ENCODE results near the gene NSF. TPM values are rescaled to one million over a fixed set of nuclear protein-coding genes. Genes with fewer than 3 reads are reported as not detected.

Gene NSF
- total RNA-seq, 3 donors from 2014 or later: 68.5 to 95.4 (median 69.3) TPM

DNA sequence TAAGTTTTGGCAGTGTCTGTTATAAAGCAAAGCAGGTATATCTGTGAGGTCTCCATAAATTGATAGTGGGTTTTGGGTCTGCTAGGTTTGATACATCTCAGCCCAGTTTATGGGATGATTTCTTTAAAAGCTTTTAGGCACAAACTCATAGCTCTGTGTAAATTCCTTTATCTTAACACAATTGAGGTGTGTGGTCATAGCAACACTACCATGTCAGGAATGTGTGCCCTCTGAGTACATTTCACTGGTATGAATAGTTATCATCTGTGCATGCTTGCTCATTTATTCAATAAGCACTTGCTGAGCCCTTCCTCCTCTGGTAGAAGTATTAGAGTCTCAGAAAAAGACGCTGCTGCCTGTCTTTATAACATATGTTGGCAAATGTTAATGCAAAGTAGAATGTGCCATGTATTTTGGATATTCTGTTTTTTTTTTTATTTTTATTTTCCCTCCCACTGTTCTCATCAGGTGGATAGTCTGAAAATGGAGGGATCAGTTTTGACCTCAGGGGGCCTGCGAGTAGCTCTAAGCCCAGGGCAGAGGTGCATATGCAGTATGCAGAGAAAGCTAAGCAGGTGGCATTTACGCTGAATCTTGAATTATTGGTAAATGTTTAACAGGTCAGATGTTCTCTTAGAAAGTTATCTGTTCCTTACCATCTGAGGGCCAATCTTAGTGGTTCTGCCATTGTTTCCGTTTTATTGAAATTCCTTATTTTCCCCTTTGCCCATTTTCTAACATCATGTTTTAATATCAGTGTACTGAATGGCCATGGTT, 137.3 kb downstream of the NSF start:
- H3K9me3 ChIP-seq: no peaks in the 10 kb centered on the region
- H3K4me3 ChIP-seq: no peak overlapping the region
- H3K4me1 ChIP-seq (ENCODE audit: low read depth): no peaks in the 10 kb centered on the region
- TF ChIP-seq, protein P1, sequence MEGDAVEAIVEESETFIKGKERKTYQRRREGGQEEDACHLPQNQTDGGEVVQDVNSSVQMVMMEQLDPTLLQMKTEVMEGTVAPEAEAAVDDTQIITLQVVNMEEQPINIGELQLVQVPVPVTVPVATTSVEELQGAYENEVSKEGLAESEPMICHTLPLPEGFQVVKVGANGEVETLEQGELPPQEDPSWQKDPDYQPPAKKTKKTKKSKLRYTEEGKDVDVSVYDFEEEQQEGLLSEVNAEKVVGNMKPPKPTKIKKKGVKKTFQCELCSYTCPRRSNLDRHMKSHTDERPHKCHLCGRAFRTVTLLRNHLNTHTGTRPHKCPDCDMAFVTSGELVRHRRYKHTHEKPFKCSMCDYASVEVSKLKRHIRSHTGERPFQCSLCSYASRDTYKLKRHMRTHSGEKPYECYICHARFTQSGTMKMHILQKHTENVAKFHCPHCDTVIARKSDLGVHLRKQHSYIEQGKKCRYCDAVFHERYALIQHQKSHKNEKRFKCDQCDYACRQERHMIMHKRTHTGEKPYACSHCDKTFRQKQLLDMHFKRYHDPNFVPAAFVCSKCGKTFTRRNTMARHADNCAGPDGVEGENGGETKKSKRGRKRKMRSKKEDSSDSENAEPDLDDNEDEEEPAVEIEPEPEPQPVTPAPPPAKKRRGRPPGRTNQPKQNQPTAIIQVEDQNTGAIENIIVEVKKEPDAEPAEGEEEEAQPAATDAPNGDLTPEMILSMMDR (IDR thresholded peaks at IDR 0.05): no peak
- DNase-seq (no peak), ATAC-seq (no peak)
- intact Hi-C loops (cut with DNase I, micrococcal nuclease): no loop called here
- H3K36me3 ChIP-seq (ENCODE audit: low read depth): no peaks in the 10 kb centered on the region

DNA sequence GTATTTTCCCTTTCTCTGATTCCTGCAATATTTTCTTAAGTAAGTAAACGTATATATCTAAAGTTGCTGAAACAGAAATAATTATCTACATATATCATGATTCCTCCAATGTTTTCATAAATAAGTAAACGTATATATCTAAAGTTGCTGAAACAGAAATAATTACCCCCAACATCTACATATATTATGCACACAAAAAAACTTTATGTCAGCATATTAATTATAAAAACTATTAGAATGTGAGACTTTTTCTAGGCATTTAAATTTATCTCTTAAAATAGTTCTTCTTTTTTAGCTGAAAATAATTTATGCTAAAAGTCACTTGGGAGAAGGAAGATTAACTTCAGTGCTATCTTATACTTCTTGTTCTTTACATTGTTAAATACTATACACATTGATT, 139.6 kb downstream of the NSF start:
- intact Hi-C loops (cut with DNase I, micrococcal nuclease): no loop called here
- Histone ChIP-seq H3K36me3 (ENCODE audit: low read depth) (no peaks in the 10 kb centered on the region), H3K4me3 (no peak overlapping the region)

DNA sequence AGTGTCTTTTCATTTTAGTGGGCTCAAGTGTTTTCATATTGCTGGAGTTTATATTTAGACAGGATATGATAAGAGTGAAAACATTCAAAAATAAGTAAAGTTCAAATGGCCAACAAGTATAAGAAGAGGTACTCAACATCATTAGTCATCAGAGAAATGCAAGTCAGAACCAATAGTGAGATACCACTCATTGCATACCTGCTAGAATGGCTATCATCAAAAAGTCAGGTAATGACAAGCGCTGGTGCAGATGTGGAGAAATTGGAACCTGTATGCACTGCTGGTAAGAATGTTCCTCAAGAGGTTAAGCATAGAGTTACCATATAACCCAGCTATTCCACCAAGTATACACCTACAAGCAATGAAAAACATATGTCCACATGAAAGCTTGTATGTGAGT, 140.2 kb downstream of the NSF start:
- DNase-seq: no peak
- intact Hi-C loops (cut with DNase I, micrococcal nuclease): no loop called here
- no peak overlapping the region for H3K4me3 ChIP-seq
- ATAC-seq: no peak
- no peaks in the 10 kb centered on the region for H3K4me1 ChIP-seq (ENCODE audit: low read depth)
- H3K36me3 ChIP-seq (ENCODE audit: low read depth): no peaks in the 10 kb centered on the region
- TF ChIP-seq, protein P1 (IDR thresholded peaks at IDR 0.05): no peak
- no peaks in the 10 kb centered on the region for H3K9me3 ChIP-seq

More for the DNA sequence above, 139.6 kb downstream of the NSF start:
- TF ChIP-seq, protein P1 (IDR thresholded peaks at IDR 0.05): no peak
- no peaks in the 10 kb centered on the region for H3K4me1 ChIP-seq (ENCODE audit: low read depth)
- DNase-seq: no peak
- no peaks in the 10 kb centered on the region for H3K9me3 ChIP-seq
- no peak for ATAC-seq

DNA sequence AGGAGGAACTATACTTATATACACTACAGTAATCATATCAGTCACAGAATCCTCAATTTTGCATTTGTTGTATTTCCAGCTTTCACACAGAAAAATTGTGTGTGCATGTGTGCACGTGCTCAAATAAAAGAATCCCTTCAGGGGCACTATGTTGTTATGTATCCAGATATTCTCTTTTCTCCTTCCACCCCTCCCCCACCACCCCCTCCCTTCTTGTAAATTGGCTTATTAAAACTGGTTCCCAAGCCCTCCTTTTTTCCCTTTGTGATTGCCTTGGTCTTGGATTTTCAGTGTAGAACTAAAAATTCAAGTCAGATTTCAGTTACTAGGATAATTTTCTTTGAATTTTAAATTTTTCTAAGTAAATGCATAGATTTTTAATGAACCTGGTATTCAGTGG, 141.7 kb downstream of the NSF start:
- H3K9me3 ChIP-seq: no peaks in the 10 kb centered on the region
- intact Hi-C loops (cut with DNase I, micrococcal nuclease): no loop called here
- TF ChIP-seq, protein P1 (IDR thresholded peaks at IDR 0.05): no peak
- no peak for DNase-seq
- H3K36me3 ChIP-seq (ENCODE audit: low read depth): no peaks in the 10 kb centered on the region
- H3K4me3 ChIP-seq: no peak overlapping the region
- ATAC-seq: no peak
- no peaks in the 10 kb centered on the region for H3K4me1 ChIP-seq (ENCODE audit: low read depth)

DNA sequence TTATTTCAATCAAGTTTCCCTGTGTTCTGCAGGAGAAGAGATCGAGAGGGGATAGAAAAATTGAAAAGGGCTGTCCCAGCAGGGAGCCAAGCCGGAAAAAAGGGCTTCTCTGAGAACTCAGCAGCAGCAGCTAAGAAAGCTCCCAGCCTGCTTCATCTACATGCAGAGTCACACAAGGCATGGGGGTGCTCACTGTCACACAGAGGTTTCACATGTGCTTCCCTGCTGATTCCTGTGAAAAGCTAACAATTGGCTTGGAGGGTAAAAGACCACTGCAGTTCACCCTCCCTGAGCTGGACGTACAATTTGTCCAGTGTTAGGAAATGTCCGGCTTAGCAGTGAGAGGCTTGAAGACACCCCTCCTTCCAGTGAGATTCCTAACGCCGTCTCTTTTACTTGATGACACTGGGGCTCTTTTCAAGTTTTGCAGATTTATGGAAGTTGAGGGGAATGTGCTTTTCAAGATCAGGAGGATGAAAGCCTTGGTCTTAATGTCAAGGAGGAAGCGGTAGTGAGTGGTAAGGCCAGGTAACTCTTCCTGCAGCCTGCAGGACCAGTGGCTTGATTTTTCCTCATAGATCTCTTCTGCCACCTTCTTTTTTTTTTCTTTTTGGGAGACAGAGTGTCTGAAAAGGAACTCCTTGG, 142.4 kb downstream of the NSF start:
- intact Hi-C loops (cut with DNase I, micrococcal nuclease): no loop called here
- TF ChIP-seq, protein P1 (IDR thresholded peaks at IDR 0.05): no peak
- DNase-seq (no peak), ATAC-seq (no peak)
- no peaks in the 10 kb centered on the region for H3K9me3 ChIP-seq
- H3K4me1 ChIP-seq (ENCODE audit: low read depth): no peaks in the 10 kb centered on the region
- H3K36me3 ChIP-seq (ENCODE audit: low read depth): no peaks in the 10 kb centered on the region
- H3K4me3 ChIP-seq: no peak overlapping the region
